GM19455 (cell line): ENCODE data around the gene EHBP1.
"Not testable (repeated sequence)": the region's sequence is repeated elsewhere in the genome, so short reads cannot be mapped to it uniquely, and the experiment has no call there.

Source experiments
- ATAC-seq: cut with Tn5 transposase; IDR thresholded peaks from one replicate; pipeline ENCODE4 v1.9.1; 2021; ENCODE audit not compliant: unreplicated experiment

Gene EHBP1

GRCh38 chr2:63058921-63059792 is 353.6 kb downstream of the EHBP1 start:
- no peak for ATAC-seq

DNA sequence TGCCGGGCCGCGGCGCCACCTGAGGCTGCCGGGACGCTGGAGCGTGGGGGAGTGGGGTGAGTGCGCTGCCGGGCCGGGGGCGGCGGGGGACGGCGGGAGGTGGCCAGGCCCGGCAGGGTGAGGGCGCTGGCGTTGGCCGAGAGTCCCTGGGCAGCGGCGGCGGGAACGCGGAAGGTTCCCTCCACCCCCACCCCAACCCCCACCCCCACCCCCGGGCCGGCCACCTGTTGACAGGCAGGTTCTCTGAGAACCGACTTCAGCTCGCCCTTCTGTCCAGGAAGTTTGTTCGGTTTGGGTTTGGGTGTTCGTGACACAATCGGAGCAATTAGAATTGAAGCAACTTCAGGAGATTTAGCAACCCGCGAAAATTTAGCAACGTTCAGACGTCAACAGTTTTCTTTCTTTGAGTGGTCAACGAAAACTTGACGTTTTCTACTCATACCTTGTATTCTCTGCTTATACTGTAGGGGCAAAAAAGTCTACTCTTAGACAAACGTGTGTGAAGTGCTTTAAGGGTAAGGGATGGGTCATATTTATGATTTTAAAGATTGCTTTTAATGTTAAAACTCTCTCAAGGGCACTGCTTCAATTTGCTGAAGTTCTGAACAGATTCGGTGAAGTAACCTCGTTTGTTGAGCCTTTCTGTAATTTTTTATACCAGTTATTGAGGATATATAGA is 354.4 kb downstream of the EHBP1 start:
- ATAC-seq = no peak

GRCh38 chr2:63060472-63060991 is 355.0 kb downstream of the EHBP1 start:
- ATAC-seq = no peak

- ATAC-seq = no peak
These were observed 358.7 kb downstream of the EHBP1 start for GRCh38 chr2:63064197-63064596.

DNA sequence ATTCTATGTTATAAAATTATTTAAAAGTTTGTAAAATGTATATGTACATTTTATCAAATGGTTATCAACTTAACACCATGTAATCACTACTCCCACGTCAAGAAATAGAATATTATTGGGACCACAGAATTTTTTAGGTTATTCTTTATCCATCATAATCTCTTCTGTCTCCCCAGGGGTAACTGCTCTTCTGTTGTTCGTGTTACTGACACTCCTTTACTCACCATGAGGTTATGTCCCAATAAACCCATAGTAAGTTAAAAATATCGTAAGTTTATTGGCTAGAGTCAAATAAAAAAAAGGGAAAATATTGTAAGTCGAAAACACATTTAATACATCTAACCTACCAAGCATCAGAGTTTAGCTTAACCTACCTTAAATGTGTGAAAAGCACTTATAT is 359.1 kb downstream of the EHBP1 start:
- ATAC-seq = no peak

DNA sequence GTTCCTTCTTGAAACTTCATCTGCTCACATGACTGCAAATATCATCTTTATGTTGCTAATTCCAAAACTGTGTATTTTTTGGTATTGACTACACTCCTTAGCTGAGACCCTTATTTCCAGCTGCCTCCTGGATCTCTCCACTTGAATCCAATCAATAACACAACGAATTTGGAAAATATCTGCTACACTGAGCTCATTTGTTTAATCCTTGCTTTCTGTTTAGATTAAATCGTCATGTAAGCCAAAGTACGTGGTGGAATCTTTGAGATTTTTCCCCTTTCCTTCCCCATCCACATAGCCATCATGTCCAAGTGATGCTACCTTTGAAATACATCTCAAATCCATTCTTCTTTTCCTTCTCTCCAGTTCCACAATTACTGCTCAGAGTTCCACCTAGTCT is 360.8 kb downstream of the EHBP1 start:
- no peak for ATAC-seq

DNA sequence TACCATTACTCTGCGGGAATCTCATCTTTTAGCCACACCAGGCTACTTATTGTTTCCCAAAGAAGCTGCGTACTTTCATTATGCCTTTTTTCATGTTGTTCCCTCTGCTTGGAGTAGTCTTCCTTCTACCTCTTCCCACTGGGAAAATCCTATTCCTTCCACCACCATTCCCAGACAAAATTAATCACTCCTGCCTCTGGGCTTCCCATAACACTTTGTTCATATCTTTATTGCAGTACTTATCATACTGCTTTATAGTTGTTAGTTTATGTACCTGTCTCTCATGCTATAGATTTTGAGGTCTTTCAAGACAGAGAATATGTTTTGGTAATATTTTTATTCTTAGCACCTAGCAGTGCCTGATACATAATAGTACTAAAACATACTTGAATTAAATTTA is 361.3 kb downstream of the EHBP1 start:
- no peak for ATAC-seq

DNA sequence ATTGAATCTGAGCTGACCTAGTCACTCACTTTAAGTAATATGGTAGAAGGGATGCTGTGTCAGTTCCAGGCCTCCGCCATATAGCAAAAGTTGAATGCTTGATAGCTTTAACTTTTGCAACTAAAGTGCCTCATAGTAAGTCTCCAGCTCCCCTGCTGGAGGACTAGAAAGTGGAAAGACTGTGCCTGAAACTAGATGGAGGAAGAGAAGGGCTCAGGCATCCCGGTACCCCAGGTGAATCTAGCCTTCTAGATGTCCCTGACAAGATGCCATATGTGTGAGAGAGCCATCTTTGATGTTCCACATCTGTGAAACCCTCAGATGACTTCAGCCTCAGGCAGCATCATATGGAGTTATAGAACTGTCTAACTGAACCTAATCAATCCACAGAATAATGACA is 366.2 kb downstream of the EHBP1 start:
- no peak for ATAC-seq

DNA sequence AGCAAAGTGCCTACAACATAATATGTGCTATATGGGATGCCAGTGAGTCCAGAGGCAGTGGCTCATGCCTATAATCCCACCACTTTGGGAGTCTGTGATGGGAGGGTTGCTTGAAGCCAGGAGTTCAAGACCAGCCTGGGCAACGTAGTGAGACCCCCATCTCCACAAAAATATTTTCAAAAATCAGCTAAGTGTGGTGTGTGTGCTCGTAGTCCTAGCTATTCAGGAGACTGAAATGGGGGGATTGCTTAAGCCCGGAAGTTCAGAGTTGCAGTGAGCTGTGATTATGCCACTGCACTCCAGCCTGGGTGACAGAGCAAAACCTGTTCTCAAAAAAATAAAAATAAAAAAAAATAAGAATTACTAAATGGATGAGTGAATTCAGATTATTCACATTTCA is 368.5 kb downstream of the EHBP1 start:
- no peak for ATAC-seq

DNA sequence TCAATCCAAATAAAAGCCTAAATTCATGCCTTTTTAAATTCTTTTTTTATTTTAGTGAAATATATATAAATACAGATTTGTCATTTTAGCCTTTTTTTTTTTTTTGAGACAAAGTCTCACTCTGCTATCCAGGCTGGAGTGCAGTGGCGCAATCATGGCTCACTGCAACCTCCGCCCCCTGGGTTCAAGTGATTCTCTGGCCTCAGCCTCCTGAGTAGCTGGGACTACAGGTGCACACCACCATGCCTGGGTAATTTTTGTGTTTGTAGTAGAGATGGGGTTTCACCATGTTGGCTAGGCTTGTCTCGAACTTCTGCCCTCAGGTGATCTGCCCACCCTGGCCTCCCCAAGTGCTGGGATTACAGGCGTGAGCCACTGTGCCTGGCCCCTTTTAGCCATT is 368.9 kb downstream of the EHBP1 start:
- not testable (repeated sequence) for ATAC-seq

GRCh38 chr2:63078852-63079606 is 373.5 kb downstream of the EHBP1 start:
- no peak for ATAC-seq

GRCh38 chr2:63081404-63081803 is 375.9 kb downstream of the EHBP1 start:
- no peak for ATAC-seq

- ATAC-seq = no peak
These were observed 381.2 kb downstream of the EHBP1 start for GRCh38 chr2:63086687-63087086.

DNA sequence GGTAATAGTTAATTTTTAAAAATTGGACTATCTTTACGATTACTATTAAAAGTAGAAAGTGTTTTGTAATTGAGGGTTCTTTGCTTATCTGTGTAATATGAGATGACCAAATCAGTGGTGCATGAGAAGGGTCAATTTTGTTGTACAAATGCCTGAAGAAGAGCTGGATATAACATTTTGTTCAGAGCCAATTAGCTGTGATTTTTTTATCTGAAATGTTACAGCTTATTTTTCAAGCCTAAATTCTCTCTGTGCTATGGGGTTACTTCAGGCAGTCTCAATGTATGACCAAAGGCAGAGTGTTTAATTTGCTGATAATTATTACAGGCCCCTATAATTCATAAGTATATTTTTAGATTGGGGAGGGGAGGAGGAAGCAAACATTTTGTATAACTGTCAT is 386.9 kb downstream of the EHBP1 start:
- no peak for ATAC-seq

GRCh38 chr2:63092857-63093256 is 387.3 kb downstream of the EHBP1 start:
- no peak for ATAC-seq

GRCh38 chr2:63093502-63093901 is 388.0 kb downstream of the EHBP1 start:
- ATAC-seq = no peak
